Endothelial cell of umbilical vein (primary cell): ENCODE data around the gene KCNG2. TPM values are rescaled to one million over a fixed set of nuclear protein-coding genes. Genes with fewer than 3 reads are reported as not detected.

Experiments used
- BruUV-seq: library from RNA; stranded (reverse); fragments of 400-500 nt; replicated peaks from 2 replicates; lab custom pipeline; 2021; lab: Mats Ljungman, UMichigan
- CTCF ChIA-PET: fragments of 300-600, 350-600 bp; sonication (Branson Sonifier 250); formaldehyde crosslinking; loops from one replicate; lab custom pipeline; 2021; ENCODE audit warnings: antibody characterized with exemption, inconsistent platforms; lab: Charles Lee
- POLR2A ChIA-PET: fragments of 300-600, 350-600 bp; sonication (Branson Sonifier 250); formaldehyde crosslinking; loops from one replicate; lab custom pipeline; 2021; ENCODE audit warnings: antibody characterized with exemption, inconsistent platforms; lab: Charles Lee
- DNase-seq: peaks from one replicate; pipeline ENCODE4 v3.0.0-alpha.2; 2011; ENCODE audit warnings: low read depth, low spot score
- FAIRE-seq: peaks from 2 replicates; lab custom pipeline; 2011; peaks lifted over from hg19 to GRCh38; lab: Jason Lieb, UNC
- H2AFZ ChIP-seq: 2 replicates; pipeline ENCODE4 v1.6.0; 2012; ENCODE audit warnings: low read depth, low read length, control low read depth, inconsistent platforms
- H3K27ac ChIP-seq: 2 replicates; pipeline ENCODE4 v1.5.1; 2011; ENCODE audit warnings: low read depth, mild to moderate bottlenecking, control low read depth, low read length, moderate library complexity; ENCODE audit not compliant: insufficient read depth
- H3K27me3 ChIP-seq, 2 experiments: 2 replicates each; pipeline versions ENCODE4 v1.6.0 to v1.6.1; 2011; ENCODE audit warnings: low read length in 2 of 2, mixed read lengths in 1 of 2; ENCODE audit not compliant: control insufficient read depth in 2 of 2, insufficient read depth in 2 of 2
- H3K36me3 ChIP-seq, 2 experiments: 2 replicates in 1 of 2; 3 replicates in 1 of 2; pipeline ENCODE4 v1.5.1; 2011; ENCODE audit warnings: low read length in 2 of 2, mild to moderate bottlenecking in 1 of 2, moderate library complexity in 1 of 2; ENCODE audit not compliant: control insufficient read depth in 2 of 2, insufficient read depth in 2 of 2; ENCODE audit errors: extremely low read depth in 1 of 2
- H3K4me1 ChIP-seq: 3 replicates; pipeline ENCODE4 v1.5.1; 2011; ENCODE audit warnings: mild to moderate bottlenecking, low read length; ENCODE audit not compliant: control insufficient read depth, insufficient read depth; ENCODE audit errors: extremely low read depth
- H3K4me2 ChIP-seq: 2 replicates; pipeline ENCODE4 v1.6.1; 2011; ENCODE audit warnings: low read length, control low read depth, mixed read lengths; ENCODE audit not compliant: insufficient read depth
- H3K4me3 ChIP-seq, 3 experiments: fragments of 200-600 bp in 1 of 3; sonication (generic), shearing (Covaris generic) in 1 of 3; replicated peaks in 1 of 3; 2 replicates each; pipeline ENCODE4 v1.5.1; 2011 to 2016; ENCODE audit warnings: control low read depth in 3 of 3, low read length in 3 of 3, mild to moderate bottlenecking in 2 of 3, inconsistent platforms in 1 of 3, low read depth in 1 of 3, moderate library complexity in 1 of 3; ENCODE audit not compliant: insufficient read depth in 1 of 3
- H3K79me2 ChIP-seq: 2 replicates; pipeline ENCODE4 v1.6.0; 2012; ENCODE audit warnings: low read length, inconsistent platforms; ENCODE audit not compliant: control insufficient read depth, insufficient read depth
- H3K9ac ChIP-seq: replicated peaks from 2 replicates; pipeline ENCODE3; 2011; ENCODE audit warnings: low read length, control low read depth; ENCODE audit not compliant: insufficient read depth; ENCODE audit errors: extremely low read depth
- H3K9me1 ChIP-seq: replicated peaks from 3 replicates; pipeline ENCODE4 v1.6.0; 2011; ENCODE audit warnings: mild to moderate bottlenecking, low read length; ENCODE audit not compliant: control insufficient read depth, insufficient read depth; ENCODE audit errors: extremely low read depth
- H3K9me3 ChIP-seq: replicated peaks from 2 replicates; pipeline ENCODE4 v1.5.1; 2012; ENCODE audit warnings: low read length, inconsistent platforms; ENCODE audit not compliant: control insufficient read depth, insufficient read depth
- H4K20me1 ChIP-seq: replicated peaks from 2 replicates; pipeline ENCODE3; 2011; ENCODE audit warnings: mild to moderate bottlenecking, low read length; ENCODE audit not compliant: control insufficient read depth, insufficient read depth; ENCODE audit errors: extremely low read depth
- EZH2 ChIP-seq: IDR thresholded peaks from 2 replicates; pipeline ENCODE4 v1.6.1; 2012; ENCODE audit warnings: borderline replicate concordance, low read depth, mild to moderate bottlenecking, moderate library complexity, low read length, inconsistent platforms; ENCODE audit not compliant: severe bottlenecking
- FOS ChIP-seq: IDR thresholded peaks from 2 replicates; pipeline ENCODE4 v1.6.1; 2011; ENCODE audit warnings: mild to moderate bottlenecking, low read length, moderate library complexity, borderline replicate concordance; ENCODE audit not compliant: insufficient read depth
- GATA2 ChIP-seq: IDR thresholded peaks from 2 replicates; pipeline ENCODE4 v1.7.0; 2011; ENCODE audit warnings: low read depth, mild to moderate bottlenecking, moderate library complexity, mixed read lengths, low read length; ENCODE audit not compliant: insufficient read length, insufficient read depth
- JUN ChIP-seq: IDR thresholded peaks from 2 replicates; pipeline ENCODE4 v1.6.1; 2011; ENCODE audit warnings: borderline replicate concordance, low read depth; ENCODE audit not compliant: insufficient read length, insufficient read depth
- MYC ChIP-seq: IDR thresholded peaks from one replicate; pipeline ENCODE4 v1.6.1; 2011; ENCODE audit warnings: mild to moderate bottlenecking, low read depth, low read length
- POLR2A ChIP-seq: IDR thresholded peaks from 2 replicates; pipeline ENCODE4 v1.6.1; 2012; ENCODE audit warnings: low read depth, mild to moderate bottlenecking, control low read depth, low read length
- POLR2AphosphoS5 ChIP-seq: IDR thresholded peaks from 2 replicates; pipeline ENCODE4 v1.6.1; 2012; ENCODE audit warnings: low read depth, mild to moderate bottlenecking, control low read depth, low read length, moderate library complexity; ENCODE audit not compliant: insufficient read depth
- dilution Hi-C: fragments of 300-500 bp; cut with MboI; formaldehyde crosslinking; loops from one replicate; pipeline ENCODE4 v1.15.0; 2019; ENCODE audit warnings: low sequenced_read_pairs; ENCODE audit not compliant: extremely low pct_ligation_motif_present
- intact Hi-C: fragments of 100-400 bp; cut with micrococcal nuclease; formaldehyde crosslinking; loops from one replicate; pipeline ENCODE4 v1.10.0; 2022
- polyA plus RNA-seq, 4 experiments: library from polyadenylated mRNA; depleted of rRNA in 3 of 4; stranded (reverse) in 3 of 4; unstranded in 1 of 4; fragments of >200 nt; gene quantifications; 2 replicates each; pipeline versions ENCODE4 v1.2.1 to v1.2.3, GENCODE V29; 2011 to 2012; ENCODE audit warnings: missing spikeins in 1 of 4
- total RNA-seq: library from RNA; stranded (reverse); gene quantifications from 2 replicates; pipeline ENCODE4 v1.2.3, GENCODE V29; 2021
- TF ChIP-seq, protein P1 (sequence below), 2 donors: IDR thresholded peaks; 1 replicate in 1 of 2; 2 replicates in 1 of 2; pipeline ENCODE4 v1.5.1; 2011; ENCODE audit warnings: low read length in 2 of 2, mild to moderate bottlenecking in 2 of 2, moderate library complexity in 2 of 2, control low read depth in 1 of 2, inconsistent platforms in 1 of 2, low read depth in 1 of 2; ENCODE audit not compliant: insufficient read depth in 1 of 2; ENCODE audit errors: extremely low read depth in 1 of 2
- TF ChIP-seq, protein P2 (sequence below): IDR thresholded peaks from 2 replicates; pipeline ENCODE4 v1.6.1; 2011; ENCODE audit not compliant: insufficient read depth, insufficient read length

The KCNG2 gene
- total and polyA plus RNA-seq, 2 donors (not counting 3 experiments of a cell fraction or from before 2014, with no cell fraction given) = not detected

DNA sequence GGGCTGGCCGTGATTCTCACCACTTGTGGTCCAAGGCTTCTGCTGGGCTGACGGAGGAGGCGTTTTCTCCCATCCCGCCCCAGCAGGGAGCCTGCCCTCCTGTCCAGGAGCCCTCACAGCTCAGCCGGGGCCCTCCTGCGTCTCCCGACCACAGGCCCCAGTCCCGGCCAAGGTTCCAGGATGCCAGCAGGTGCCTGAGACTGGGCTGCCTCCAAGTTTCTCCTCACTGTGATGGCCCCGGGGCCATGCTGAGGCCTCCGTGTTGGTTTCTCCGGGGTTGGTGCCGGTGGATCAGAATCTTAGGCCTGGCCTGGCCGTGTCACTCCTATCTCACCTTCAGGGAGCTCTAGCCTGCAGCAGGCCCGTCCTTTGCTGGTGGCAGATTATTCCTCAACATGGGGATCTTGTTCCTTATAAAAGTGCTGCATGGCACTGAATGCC lies 5.9 kb downstream of the KCNG2 start:
- Histone ChIP-seq H3K4me2 (no peak overlapping the region), H3K27ac (no peak overlapping the region), H3K4me1 (no peaks in the 10 kb centered on the region), H2AFZ (no peak overlapping the region), H4K20me1 (no peaks in the 10 kb centered on the region), H3K9me3 (no peaks in the 10 kb centered on the region), H3K9ac (no peak overlapping the region), H3K4me3 (no peak overlapping the region), H3K27me3 (peaks cover 10% of the 10 kb centered on the region in 2 experiments), H3K79me2 (no peaks in the 10 kb centered on the region), H3K9me1 (no peaks in the 10 kb centered on the region), H3K36me3 (no peaks in the 10 kb centered on the region)
- intact Hi-C loops (no loop called here), dilution Hi-C loops (no loop called here)
- no peak for FAIRE-seq
- no TSS peak for BruUV-seq
- TF ChIP-seq EZH2 (no peak), MYC (no peak), JUN (no peak), POLR2AphosphoS5 (no peak), POLR2A (no peak), FOS (no peak), GATA2 (no peak)
- TF ChIP-seq, protein P1, sequence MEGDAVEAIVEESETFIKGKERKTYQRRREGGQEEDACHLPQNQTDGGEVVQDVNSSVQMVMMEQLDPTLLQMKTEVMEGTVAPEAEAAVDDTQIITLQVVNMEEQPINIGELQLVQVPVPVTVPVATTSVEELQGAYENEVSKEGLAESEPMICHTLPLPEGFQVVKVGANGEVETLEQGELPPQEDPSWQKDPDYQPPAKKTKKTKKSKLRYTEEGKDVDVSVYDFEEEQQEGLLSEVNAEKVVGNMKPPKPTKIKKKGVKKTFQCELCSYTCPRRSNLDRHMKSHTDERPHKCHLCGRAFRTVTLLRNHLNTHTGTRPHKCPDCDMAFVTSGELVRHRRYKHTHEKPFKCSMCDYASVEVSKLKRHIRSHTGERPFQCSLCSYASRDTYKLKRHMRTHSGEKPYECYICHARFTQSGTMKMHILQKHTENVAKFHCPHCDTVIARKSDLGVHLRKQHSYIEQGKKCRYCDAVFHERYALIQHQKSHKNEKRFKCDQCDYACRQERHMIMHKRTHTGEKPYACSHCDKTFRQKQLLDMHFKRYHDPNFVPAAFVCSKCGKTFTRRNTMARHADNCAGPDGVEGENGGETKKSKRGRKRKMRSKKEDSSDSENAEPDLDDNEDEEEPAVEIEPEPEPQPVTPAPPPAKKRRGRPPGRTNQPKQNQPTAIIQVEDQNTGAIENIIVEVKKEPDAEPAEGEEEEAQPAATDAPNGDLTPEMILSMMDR (IDR thresholded peaks at IDR 0.05; ENCODE audit: extremely low read depth in 1 of 2, insufficient read depth in 1 of 2, low read depth in 1 of 2, low read length in 2 of 2) = no peak
- TF ChIP-seq, protein P2, sequence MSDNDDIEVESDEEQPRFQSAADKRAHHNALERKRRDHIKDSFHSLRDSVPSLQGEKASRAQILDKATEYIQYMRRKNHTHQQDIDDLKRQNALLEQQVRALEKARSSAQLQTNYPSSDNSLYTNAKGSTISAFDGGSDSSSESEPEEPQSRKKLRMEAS = no peak
- POLR2A ChIA-PET = no interaction called here
- CTCF ChIA-PET = no interaction called here
- no peak for DNase-seq
